H1 (cell line): ENCODE data around the gene TRIM29. TPM values are rescaled to one million over a fixed set of nuclear protein-coding genes. Genes with fewer than 3 reads are reported as not detected.

ENCODE experiments used
- CTCF ChIA-PET: fragments of 300-600 bp; sonication (Branson Sonifier 250); formaldehyde crosslinking; loops from one replicate; lab custom pipeline; 2021; ENCODE audit not compliant: partially characterized antibody; lab: Charles Lee
- POLR2A ChIA-PET: fragments of 300-600 bp; sonication (Branson Sonifier 250); formaldehyde crosslinking; loops from one replicate; lab custom pipeline; 2021; ENCODE audit warnings: inconsistent platforms; ENCODE audit not compliant: partially characterized antibody; lab: Charles Lee
- DNase-seq, 2 experiments: peaks; one replicate each; pipeline versions ENCODE4 v3.0.0 to v3.0.0-alpha.2; 2010 to 2022; ENCODE audit warnings: low spot score in 2 of 2, low read depth in 1 of 2, mixed read lengths in 1 of 2
- FAIRE-seq: peaks from 2 replicates; lab custom pipeline; 2011; peaks lifted over from hg19 to GRCh38; lab: Jason Lieb, UNC
- H2AFZ ChIP-seq: 2 replicates; pipeline ENCODE4 v1.8.1; 2012; ENCODE audit warnings: low read length, inconsistent platforms
- H2AK5ac ChIP-seq: 2 replicates; pipeline ENCODE4 v1.6.1; 2013; ENCODE audit warnings: low read depth, low read length
- H2BK120ac ChIP-seq: replicated peaks from 2 replicates; pipeline ENCODE3; 2013; ENCODE audit warnings: low read depth, low read length, inconsistent platforms
- H2BK12ac ChIP-seq: 2 replicates; pipeline ENCODE4 v1.6.1; 2013; ENCODE audit warnings: low read depth, low read length
- H2BK15ac ChIP-seq: 2 replicates; pipeline ENCODE4 v1.6.1; 2013; ENCODE audit warnings: low read length
- H2BK20ac ChIP-seq: 2 replicates; pipeline ENCODE4 v1.6.1; 2013; ENCODE audit warnings: low read length
- H2BK5ac ChIP-seq: 2 replicates; pipeline ENCODE4 v1.6.1; 2013; ENCODE audit warnings: low read depth, low read length
- H3K14ac ChIP-seq: 2 replicates; pipeline ENCODE4 v1.6.1; 2013; ENCODE audit warnings: inconsistent platforms; ENCODE audit not compliant: insufficient read length
- H3K18ac ChIP-seq: 2 replicates; pipeline ENCODE4 v1.6.1; 2013; ENCODE audit warnings: low read length; ENCODE audit errors: extremely low read depth
- H3K23ac ChIP-seq: 2 replicates; pipeline ENCODE4 v1.6.1; 2013; ENCODE audit warnings: inconsistent platforms; ENCODE audit not compliant: insufficient read length
- H3K23me2 ChIP-seq: 2 replicates; pipeline ENCODE4 v1.6.1; 2013; ENCODE audit warnings: low read depth, low read length
- H3K27ac ChIP-seq: 2 replicates; pipeline ENCODE4 v1.6.1; 2011; ENCODE audit warnings: low read depth, low read length, inconsistent platforms
- H3K27me3 ChIP-seq, 4 experiments: replicated peaks in 1 of 4; 1 replicate in 1 of 4; 2 replicates in 3 of 4; pipeline versions ENCODE4 v1.6.1 to v1.8.1; 2011 to 2013; ENCODE audit warnings: low read length in 3 of 4, mild to moderate bottlenecking in 3 of 4, inconsistent platforms in 2 of 4, mixed read lengths in 2 of 4, moderate library complexity in 1 of 4; ENCODE audit not compliant: control insufficient read depth in 3 of 4, insufficient read depth in 3 of 4; ENCODE audit errors: extremely low read depth in 1 of 4
- H3K36me3 ChIP-seq, 4 experiments: 2 replicates each; pipeline versions ENCODE4 v1.6.1 to v1.8.1; 2011 to 2013; ENCODE audit warnings: mild to moderate bottlenecking in 4 of 4, low read length in 3 of 4, moderate library complexity in 2 of 4, control low read depth in 1 of 4, inconsistent platforms in 1 of 4; ENCODE audit not compliant: insufficient read depth in 4 of 4, control insufficient read depth in 2 of 4
- H3K4ac ChIP-seq: replicated peaks from 2 replicates; pipeline ENCODE3; 2013; ENCODE audit warnings: low read length, low read depth, mixed read lengths, inconsistent platforms; ENCODE audit not compliant: insufficient read length
- H3K4me1 ChIP-seq, 4 experiments: replicated peaks in 1 of 4; 1 replicate in 1 of 4; 2 replicates in 3 of 4; pipeline versions ENCODE4 v1.6.1 to v1.8.1; 2011 to 2013; ENCODE audit warnings: low read length in 3 of 4, inconsistent platforms in 2 of 4, mixed read lengths in 1 of 4; ENCODE audit not compliant: insufficient read depth in 4 of 4, control insufficient read depth in 3 of 4
- H3K4me2 ChIP-seq, 2 experiments: 2 replicates each; pipeline versions ENCODE4 v1.6.1 to v1.8.1; 2011 to 2013; ENCODE audit warnings: low read depth in 2 of 2, low read length in 2 of 2, control low read depth in 1 of 2, inconsistent platforms in 1 of 2, mild to moderate bottlenecking in 1 of 2; ENCODE audit not compliant: insufficient read depth in 1 of 2
- H3K4me3 ChIP-seq, 4 experiments: fragments of 200-600, 300-600 bp in 1 of 4; sonication (generic), shearing (Covaris generic), sonication (Bioruptor Twin) in 1 of 4; 2 replicates each; pipeline versions ENCODE4 v1.5.1 to v1.8.1; 2011 to 2016; ENCODE audit warnings: low read length in 4 of 4, low read depth in 3 of 4, control low read depth in 2 of 4, inconsistent platforms in 2 of 4, mild to moderate bottlenecking in 2 of 4, mixed read lengths in 1 of 4, moderate library complexity in 1 of 4; ENCODE audit not compliant: insufficient read depth in 2 of 4; ENCODE audit errors: extremely low read depth in 1 of 4
- H3K56ac ChIP-seq: replicated peaks from 2 replicates; pipeline ENCODE3; 2013; ENCODE audit warnings: low read depth, mild to moderate bottlenecking, mixed read lengths, low read length, inconsistent platforms; ENCODE audit not compliant: insufficient read length
- H3K79me1 ChIP-seq: 2 replicates; pipeline ENCODE4 v1.6.1; 2013; ENCODE audit warnings: low read depth, low read length, control low read depth
- H3K79me2 ChIP-seq, 2 experiments: 2 replicates each; pipeline versions ENCODE4 v1.6.1 to v1.8.1; 2012 to 2013; ENCODE audit warnings: low read length in 2 of 2, mild to moderate bottlenecking in 2 of 2, inconsistent platforms in 1 of 2; ENCODE audit not compliant: insufficient read depth in 2 of 2, control insufficient read depth in 1 of 2
- H3K9ac ChIP-seq, 4 experiments: replicated peaks in 1 of 4; 1 replicate in 1 of 4; 2 replicates in 3 of 4; pipeline versions ENCODE4 v1.6.1 to v1.8.1; 2011 to 2013; ENCODE audit warnings: low read depth in 3 of 4, low read length in 3 of 4, control low read depth in 2 of 4, mild to moderate bottlenecking in 2 of 4, moderate library complexity in 2 of 4, inconsistent platforms in 1 of 4; ENCODE audit errors: extremely low read depth in 1 of 4
- H3K9me3 ChIP-seq, 2 experiments: 2 replicates each; pipeline versions ENCODE4 v1.6.1 to v1.8.1; 2012 to 2013; ENCODE audit warnings: mild to moderate bottlenecking in 2 of 2, moderate library complexity in 2 of 2, control low read depth in 1 of 2, inconsistent platforms in 1 of 2, low read depth in 1 of 2, low read length in 1 of 2, mixed read lengths in 1 of 2; ENCODE audit not compliant: insufficient read depth in 2 of 2
- H4K20me1 ChIP-seq, 2 experiments: replicated peaks in 1 of 2; 2 replicates each; pipeline versions ENCODE3 to v1.8.1; 2011 to 2013; ENCODE audit warnings: inconsistent platforms in 2 of 2, low read length in 2 of 2, mild to moderate bottlenecking in 1 of 2; ENCODE audit not compliant: insufficient read depth in 2 of 2, control insufficient read depth in 1 of 2
- H4K5ac ChIP-seq: 2 replicates; pipeline ENCODE4 v1.6.1; 2013; ENCODE audit warnings: low read length, low read depth, mixed read lengths, inconsistent platforms; ENCODE audit not compliant: insufficient read length
- H4K8ac ChIP-seq: 2 replicates; pipeline ENCODE4 v1.8.0; 2013; ENCODE audit warnings: mild to moderate bottlenecking, moderate library complexity, low read length, inconsistent platforms; ENCODE audit not compliant: insufficient read depth; ENCODE audit errors: extremely low read depth
- H4K91ac ChIP-seq: replicated peaks from 2 replicates; pipeline ENCODE3; 2013; ENCODE audit warnings: low read length, mixed read lengths, inconsistent platforms; ENCODE audit not compliant: insufficient read length
- CHD2 ChIP-seq: IDR thresholded peaks from 2 replicates; pipeline ENCODE4 v1.6.1; 2012; ENCODE audit warnings: low read length, improper control_type of control experiment
- NRF1 ChIP-seq: IDR thresholded peaks from 2 replicates; pipeline ENCODE4 v1.6.1; 2011; ENCODE audit warnings: mild to moderate bottlenecking, low read depth, low read length, improper control_type of control experiment
- SIN3A ChIP-seq, 2 experiments: IDR thresholded peaks in 1 of 2; conservative IDR thresholded peaks in 1 of 2; 2 replicates each; pipeline ENCODE4 v1.6.1; 2011 to 2012; ENCODE audit warnings: low read length in 2 of 2, improper control_type of control experiment in 1 of 2, low read depth in 1 of 2, mild to moderate bottlenecking in 1 of 2
- SIRT6 ChIP-seq: IDR thresholded peaks from one replicate; pipeline ENCODE4 v1.7.1; 2012; ENCODE audit warnings: low read length, inconsistent platforms
- TAF7 ChIP-seq: optimal IDR thresholded peaks from 2 replicates; pipeline ENCODE3; 2011; ENCODE audit warnings: low read depth, mild to moderate bottlenecking, inconsistent platforms, low read length, moderate library complexity, borderline replicate concordance
- WGBS, 2 experiments: shearing (Covaris generic) in 1 of 2; methylation state at CpG; one replicate each; pipeline versions ENCODE4 v1.1.6 to v1.1.7; 2013 to 2015; ENCODE audit warnings: low lambda C conversion rate in 2 of 2, mixed read lengths in 2 of 2, inconsistent platforms in 1 of 2, low coverage in 1 of 2, missing lambda C conversion rate in 1 of 2; ENCODE audit not compliant: insufficient replicate concordance in 2 of 2, insufficient coverage in 1 of 2, insufficient read length in 1 of 2; ENCODE audit errors: extremely low coverage in 1 of 2, missing lambda C conversion rate in 1 of 2; 5-methylcytosine and 5-hydroxymethylcytosine counted together
- polyA plus RNA-seq, 7 experiments: library from polyadenylated mRNA; depleted of rRNA in 3 of 7; stranded (reverse) in 5 of 7; unstranded in 2 of 7; fragments of >200 nt in 5 of 7; fragments of 200-250 nt in 2 of 7; gene quantifications; 1 replicate in 5 of 7; 2 replicates in 1 of 7; 4 replicates in 1 of 7; pipeline versions ENCODE4 v1.2.1 to v1.2.3, GENCODE V29; 2011 to 2013; ENCODE audit warnings: missing spikeins in 2 of 7, mixed read lengths in 2 of 7
- total RNA-seq: library from RNA; stranded (reverse); fragmentation: NEBNext Ultra II Directional; extraction: Animal tissue kit (Norgen Biotek cat#: 25700); gene quantifications from 2 replicates; pipeline ENCODE4 v1.2.1, GENCODE V29; 2021
- TF ChIP-seq, protein P1 (sequence below): IDR thresholded peaks from 2 replicates; pipeline ENCODE4 v1.6.1; 2011; ENCODE audit warnings: low read length, improper control_type of control experiment

TRIM29 gene
- total and polyA plus RNA-seq, 2 of the 8 experiments (the other 6 are each of a cell fraction or from before 2014, with no cell fraction given), result 0.17 to 0.43 TPM

DNA sequence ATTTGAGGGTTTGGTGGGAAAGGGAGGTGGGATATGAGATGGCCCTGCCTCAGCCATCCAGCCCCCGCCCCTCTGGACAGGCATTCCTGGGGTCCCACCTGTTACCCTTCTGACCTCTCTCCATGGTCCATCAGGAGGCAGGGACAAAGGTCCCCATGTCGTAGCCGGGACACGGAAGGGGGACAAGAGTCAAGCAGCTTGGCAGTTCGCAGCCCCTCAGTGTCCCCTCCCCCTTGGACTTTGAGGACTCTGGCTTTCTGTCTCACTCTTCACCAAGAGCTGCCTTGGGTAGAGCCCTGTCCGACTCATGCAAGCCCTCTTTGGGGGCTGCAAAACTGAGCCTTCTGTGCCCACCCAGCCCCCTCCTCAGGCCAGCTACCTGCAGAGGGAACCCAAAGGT is 30.2 kb downstream of the TRIM29 start:
- Histone ChIP-seq H3K4me2 (no peak overlapping the region), H3K4me1 (peaks cover 2 to 12% (median 7%) of the 10 kb centered on the region in 4 experiments), H2BK12ac (no peak overlapping the region), H3K56ac (no peak overlapping the region), H2BK15ac (peak overlapping the region; percentile 88; the same call in 1 of the 2 replicates), H3K4ac (no peak overlapping the region), H3K4me3 (no peak overlapping the region), H3K27ac (no peak overlapping the region), H4K5ac (no peak overlapping the region), H2BK20ac (peak overlapping the region; percentile 72; the same call in 1 of the 2 replicates), H4K20me1 (no peaks in the 10 kb centered on the region), H3K18ac (no peak overlapping the region), H2AFZ (no peak overlapping the region), H2BK5ac (no peak overlapping the region), H3K23me2 (no peaks in the 10 kb centered on the region; the same call in 1 of the 2 replicates), H2AK5ac (no peak overlapping the region; the same call in 1 of the 2 replicates), H3K9ac (no peak overlapping the region), H3K79me2 (no peaks in the 10 kb centered on the region), H3K23ac (no peak overlapping the region), H4K8ac (no peak overlapping the region), H3K9me3 (no peaks in the 10 kb centered on the region), H3K14ac (no peak overlapping the region), H3K79me1 (no peaks in the 10 kb centered on the region), H3K36me3 (no peaks in the 10 kb centered on the region), H2BK120ac (no peak overlapping the region), H4K91ac (no peak overlapping the region), H3K27me3 (peaks cover 0 to 2% (median 1%) of the 10 kb centered on the region in 4 experiments; a peak in 1 of 7 replicates)
- CTCF ChIA-PET, result interaction anchor here (0.6 to 8.0 kb wide), 92 partner anchors 10 to 729 kb away, joined by 3 to 146 read pairs (median 5); partner anchors contain the start of gene TRIM29
- POLR2A ChIA-PET, result interaction anchor here (1.3 kb wide), 1 partner anchor 93 kb away, joined by 3 read pairs; no protein-coding TSS in a partner anchor
- TF ChIP-seq SIN3A (conservative IDR thresholded peaks at IDR 0.05 in 1 of 2, IDR thresholded peaks at IDR 0.05 in 1 of 2; ENCODE audit: low read depth in 1 of 2, low read length in 2 of 2), result no peak
- no peak for TF ChIP-seq TAF7
- TF ChIP-seq SIRT6, result no peak
- no peak for TF ChIP-seq CHD2
- TF ChIP-seq, protein P1, sequence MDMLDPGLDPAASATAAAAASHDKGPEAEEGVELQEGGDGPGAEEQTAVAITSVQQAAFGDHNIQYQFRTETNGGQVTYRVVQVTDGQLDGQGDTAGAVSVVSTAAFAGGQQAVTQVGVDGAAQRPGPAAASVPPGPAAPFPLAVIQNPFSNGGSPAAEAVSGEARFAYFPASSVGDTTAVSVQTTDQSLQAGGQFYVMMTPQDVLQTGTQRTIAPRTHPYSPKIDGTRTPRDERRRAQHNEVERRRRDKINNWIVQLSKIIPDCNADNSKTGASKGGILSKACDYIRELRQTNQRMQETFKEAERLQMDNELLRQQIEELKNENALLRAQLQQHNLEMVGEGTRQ, result no peak
- no peak for TF ChIP-seq NRF1
- DNase-seq (no peak), FAIRE-seq (no peak)
- WGBS, 2 experiments, result 77% methylated on average over 6 of the region's 6 CpGs; no CpG with 5 or more reads in 1 of the 2 experiments
